ENCODE measurements around the gene MAT2B. TPM values are rescaled to one million over a fixed set of nuclear protein-coding genes. Genes with fewer than 3 reads are reported as not detected.

MAT2B gene
- total and polyA plus RNA-seq, 3 experiments from 2014 or later: 101 to 288 (median 102) TPM

Other genes starting within 250 kb of the MAT2B start
- gene CCNG1, start 68.0 kb upstream of the MAT2B start, total RNA-seq: 10 to 100 TPM; 77.8 to 90.9 TPM
- gene CCNG1, start 68.0 kb upstream of the MAT2B start, polyA plus RNA-seq: 104 TPM
- gene NUDCD2, start 45.5 kb upstream of the MAT2B start, total RNA-seq: 10 to 100 TPM; 31.3 to 36.2 TPM
- gene NUDCD2, start 45.5 kb upstream of the MAT2B start, polyA plus RNA-seq: 52.5 TPM
- 10 to 100 TPM; 40.6 to 43.8 TPM for gene HMMR, start 45.0 kb upstream of the MAT2B start, total RNA-seq
- gene HMMR, start 45.0 kb upstream of the MAT2B start, polyA plus RNA-seq: 0.18 TPM

Data from CD8-positive, alpha-beta memory T cell (primary cell).